NT2/D1 (cell line): Measurements from ENCODE around the gene PMVK.
A peak's percentile ranks its signal among the peaks of the same experiment; 100 is the strongest.

Experiments
- DNase-seq: peaks from one replicate; pipeline ENCODE4 v3.0.0-alpha.2; 2011; ENCODE audit warnings: low read depth, low spot score
- H3K27me3 ChIP-seq: 2 replicates; pipeline ENCODE4 v1.6.0; 2011; ENCODE audit warnings: mild to moderate bottlenecking; ENCODE audit not compliant: insufficient read length, insufficient read depth
- H3K36me3 ChIP-seq: 2 replicates; pipeline ENCODE4 v1.6.1; 2011; ENCODE audit warnings: mild to moderate bottlenecking, low read length, mixed read lengths; ENCODE audit not compliant: insufficient read depth, insufficient read length
- H3K4me1 ChIP-seq: 2 replicates; pipeline ENCODE4 v1.5.1; 2011; ENCODE audit not compliant: insufficient read depth, insufficient read length
- H3K4me3 ChIP-seq: 2 replicates; pipeline ENCODE4 v1.5.1; 2011; ENCODE audit warnings: low read depth; ENCODE audit not compliant: insufficient read length
- H3K9ac ChIP-seq: 2 replicates; pipeline ENCODE4 v1.6.0; 2011; ENCODE audit warnings: low read depth; ENCODE audit not compliant: insufficient read length
- H3K9me3 ChIP-seq: 2 replicates; pipeline ENCODE4 v1.5.1; 2011; ENCODE audit warnings: mild to moderate bottlenecking, low read length; ENCODE audit not compliant: insufficient read depth
- SUZ12 ChIP-seq: IDR thresholded peaks from 2 replicates; pipeline ENCODE4 v1.6.1; 2011; ENCODE audit not compliant: insufficient read length, insufficient read depth; ENCODE audit errors: extremely low read depth
- YY1 ChIP-seq: IDR thresholded peaks from 2 replicates; pipeline ENCODE4 v1.6.1; 2011; ENCODE audit not compliant: insufficient read length, insufficient read depth
- ZNF274 ChIP-seq: IDR thresholded peaks from 2 replicates; pipeline ENCODE4 v1.6.1; 2011; ENCODE audit warnings: mild to moderate bottlenecking, low read depth, low read length

The PMVK gene

GRCh38 chr1:154974808-154975408 lies 38.4 kb upstream of the PMVK start:
- no peaks in the 10 kb centered on the region for H3K9me3 ChIP-seq
- peaks cover 34% of the 10 kb centered on the region for H3K36me3 ChIP-seq
- no peaks in the 10 kb centered on the region for H3K27me3 ChIP-seq
- TF ChIP-seq YY1 (no peak), ZNF274 (no peak), SUZ12 (no peak)
- peaks cover 10% of the 10 kb centered on the region for H3K4me1 ChIP-seq
- peak; percentile 98 for DNase-seq
- peak overlapping the region; percentile 66 for H3K4me3 ChIP-seq
- H3K9ac ChIP-seq = peak overlapping the region; percentile 86

- Histone ChIP-seq H3K36me3 (peaks cover 33% of the 10 kb centered on the region), H3K4me3 (peak within 1 kb of the TSS; percentile 66), H3K9ac (peak within 1 kb of the TSS; percentile 93), H3K27me3 (no peaks in the 10 kb centered on the region), H3K4me1 (peaks cover 10% of the 10 kb centered on the region), H3K9me3 (no peaks in the 10 kb centered on the region)
- peak; percentile 100 for DNase-seq
- TF ChIP-seq SUZ12 = no peak
- no peak for TF ChIP-seq ZNF274
- TF ChIP-seq YY1 = no peak
These were observed 37.7 kb upstream of the PMVK start, which contains the start of gene CKS1B for GRCh38 chr1:154974102-154974807. Gene CKS1B, plus strand, starts transcription at chr1:154974681. Its CDS starts 65 bp downstream, at chr1:154974746.

DNA sequence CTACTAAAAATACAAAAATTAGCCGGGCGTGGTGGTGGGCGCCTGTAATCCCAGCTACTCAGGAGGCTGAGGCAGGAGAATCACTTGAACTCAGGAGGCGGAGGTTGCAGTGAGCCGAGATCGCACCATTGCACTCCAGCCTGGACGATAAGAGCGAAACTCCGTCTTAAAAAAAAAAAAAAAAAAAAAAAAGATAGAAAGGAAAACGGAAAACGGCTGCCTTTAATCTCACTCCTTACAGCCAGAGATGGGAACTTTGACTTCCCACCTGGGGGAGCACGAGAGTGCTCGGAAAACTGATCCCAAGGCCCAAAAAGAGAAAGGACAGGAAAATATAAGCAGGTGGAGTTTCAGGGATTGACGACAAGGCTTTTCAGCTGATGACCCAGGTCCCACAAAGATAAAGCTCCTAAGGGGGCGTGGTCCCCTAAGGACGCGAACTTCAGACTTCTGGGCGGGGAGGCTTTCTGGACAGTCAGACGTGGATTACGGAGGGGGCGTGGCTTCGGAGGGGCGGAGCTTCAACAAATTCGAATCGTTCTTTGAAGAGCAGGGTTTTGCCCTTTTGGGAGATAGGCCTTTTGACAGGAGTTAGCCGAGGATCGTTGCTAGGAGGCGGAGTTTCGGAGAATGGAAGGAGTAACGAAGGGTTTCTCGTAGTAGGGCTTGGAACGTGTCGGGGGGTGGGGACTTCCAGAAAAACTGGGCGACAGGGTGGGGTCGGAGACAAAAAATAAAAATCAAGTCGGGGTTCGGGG lies 37.0 kb upstream of the PMVK start:
- Histone ChIP-seq H3K4me3 (peak overlapping the region; percentile 66), H3K27me3 (no peaks in the 10 kb centered on the region), H3K9me3 (no peaks in the 10 kb centered on the region), H3K4me1 (peaks cover 18% of the 10 kb centered on the region), H3K36me3 (peaks cover 35% of the 10 kb centered on the region), H3K9ac (peak overlapping the region; percentile 93)
- peak; percentile 99 for DNase-seq
- TF ChIP-seq YY1 (no peak), ZNF274 (no peak), SUZ12 (no peak)

- TF ChIP-seq YY1 (no peak), ZNF274 (no peak), SUZ12 (no peak)
- H3K9me3 ChIP-seq = no peaks in the 10 kb centered on the region
- DNase-seq = peak; percentile 99
- H3K9ac ChIP-seq = peak overlapping the region; percentile 93
- H3K4me3 ChIP-seq = peak overlapping the region; percentile 66
- peaks cover 35% of the 10 kb centered on the region for H3K36me3 ChIP-seq
- H3K4me1 ChIP-seq = peaks cover 20% of the 10 kb centered on the region
- H3K27me3 ChIP-seq = no peaks in the 10 kb centered on the region
These were observed 36.2 kb upstream of the PMVK start for GRCh38 chr1:154972517-154973343.

DNA sequence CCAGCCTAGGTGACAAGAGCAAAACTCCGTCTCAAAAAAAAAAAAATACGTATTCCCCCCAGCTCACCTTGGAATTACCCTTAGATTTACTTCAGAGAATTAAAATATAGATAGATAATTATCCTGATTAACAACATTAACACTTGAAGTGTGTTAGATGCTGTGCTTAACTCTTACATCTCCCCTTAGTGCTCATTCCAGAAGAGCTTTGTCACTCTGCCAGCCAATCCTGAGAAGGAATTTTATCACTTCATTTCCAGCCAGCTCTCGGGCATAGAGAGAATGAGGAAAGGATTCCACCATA lies 35.6 kb upstream of the PMVK start:
- peak overlapping the region; percentile 33 for H3K4me3 ChIP-seq
- peaks cover 36% of the 10 kb centered on the region for H3K36me3 ChIP-seq
- no peaks in the 10 kb centered on the region for H3K27me3 ChIP-seq
- no peak for DNase-seq
- TF ChIP-seq SUZ12 (no peak), YY1 (no peak), ZNF274 (no peak)
- H3K9ac ChIP-seq = peak overlapping the region; percentile 93
- peaks cover 23% of the 10 kb centered on the region for H3K4me1 ChIP-seq
- no peaks in the 10 kb centered on the region for H3K9me3 ChIP-seq

GRCh38 chr1:154971341-154971998 lies 35.0 kb upstream of the PMVK start:
- Histone ChIP-seq H3K9me3 (no peaks in the 10 kb centered on the region), H3K9ac (peak overlapping the region; percentile 98), H3K36me3 (peaks cover 37% of the 10 kb centered on the region), H3K4me1 (peaks cover 20% of the 10 kb centered on the region), H3K4me3 (peak overlapping the region; percentile 77), H3K27me3 (no peaks in the 10 kb centered on the region)
- DNase-seq = no peak
- TF ChIP-seq YY1 = no peak
- TF ChIP-seq SUZ12 = no peak
- TF ChIP-seq ZNF274 = no peak
